ENCODE measurements around the gene NFIB.
A peak's percentile ranks its signal among the peaks of the same experiment; 100 is the strongest.

The NFIB gene

GRCh38 chr9:14318361-14318760 lies 4.4 kb upstream of the NFIB start:
- DNase-seq: no peak

- DNase-seq: no peak
These were observed 3.9 kb upstream of the NFIB start for GRCh38 chr9:14317667-14318320.

- DNase-seq: no peak
These were observed 2.8 kb upstream of the NFIB start for GRCh38 chr9:14316602-14317300.

GRCh38 chr9:14315875-14316601 lies 2.1 kb upstream of the NFIB start:
- no peak for DNase-seq

- peak; percentile 37 for DNase-seq
These were observed 1.3 kb upstream of the NFIB start for GRCh38 chr9:14314929-14315874.

GRCh38 chr9:14314424-14314928 lies 535 bp upstream of the NFIB start:
- DNase-seq: peak; percentile 9

GRCh38 chr9:14313378-14313940 lies 482 bp downstream of the NFIB start:
- peak; percentile 17 for DNase-seq

- DNase-seq: no peak
These were observed 1.1 kb downstream of the NFIB start for GRCh38 chr9:14312719-14313377.

- no peak for DNase-seq
These were observed 1.8 kb downstream of the NFIB start for GRCh38 chr9:14311956-14312685.

- no peak for DNase-seq
These were observed 2.6 kb downstream of the NFIB start for GRCh38 chr9:14311171-14311949.

GRCh38 chr9:14310311-14310710 lies 3.6 kb downstream of the NFIB start:
- no peak for DNase-seq

GRCh38 chr9:14309403-14309802 lies 4.5 kb downstream of the NFIB start:
- DNase-seq: no peak

GRCh38 chr9:14308853-14309145 lies 5.1 kb downstream of the NFIB start:
- no peak for DNase-seq

GRCh38 chr9:14307989-14308852 lies 5.7 kb downstream of the NFIB start:
- no peak for DNase-seq

GRCh38 chr9:14306672-14307660 lies 7.0 kb downstream of the NFIB start:
- DNase-seq: no peak

- no peak for DNase-seq
These were observed 7.8 kb downstream of the NFIB start for GRCh38 chr9:14306188-14306587.

GRCh38 chr9:14304259-14304658 lies 9.7 kb downstream of the NFIB start:
- no peak for DNase-seq

- no peak for DNase-seq
These were observed 10.4 kb downstream of the NFIB start for GRCh38 chr9:14303521-14303920.
